Aorta (tissue), 5 donors: Measurements from ENCODE around the gene PLAAT4. TPM values are rescaled to one million over a fixed set of nuclear protein-coding genes. Genes with fewer than 3 reads are reported as not detected.
"Not testable (repeated sequence)": the region's sequence is repeated elsewhere in the genome, so short reads cannot be mapped to it uniquely, and the experiment has no call there.

Experiments
- ATAC-seq: fragments of 200-7000 bp; cut with Tn5 transposase; one replicate; pipeline ENCODE4 v1.9.1; 2022; ENCODE audit warnings: moderate library complexity; ENCODE audit not compliant: low FRiP score
- DNase-seq, 2 donors: peaks; one replicate each; pipeline ENCODE4 v3.0.0-alpha.2; 2020
- H3K27ac ChIP-seq, 2 donors: one replicate each; pipeline ENCODE4 v1.5.1; 2013; ENCODE audit warnings: low read length in 2 of 2, mild to moderate bottlenecking in 2 of 2, moderate library complexity in 2 of 2, control low read depth in 1 of 2, inconsistent platforms in 1 of 2, low read depth in 1 of 2
- H3K27me3 ChIP-seq, 2 donors: one replicate each; pipeline ENCODE4 v1.6.1; 2013; ENCODE audit warnings: control low read depth in 1 of 2, low read length in 1 of 2, mild to moderate bottlenecking in 1 of 2, moderate library complexity in 1 of 2; ENCODE audit not compliant: insufficient read depth in 2 of 2, control insufficient read depth in 1 of 2
- H3K36me3 ChIP-seq, 2 donors: one replicate each; pipeline ENCODE4 v1.6.1; 2013; ENCODE audit warnings: control low read depth in 1 of 2, low read length in 1 of 2, mild to moderate bottlenecking in 1 of 2; ENCODE audit not compliant: insufficient read depth in 2 of 2, control insufficient read depth in 1 of 2
- H3K4me1 ChIP-seq, 2 donors: one replicate each; pipeline ENCODE4 v1.6.1; 2013; ENCODE audit warnings: low read length in 2 of 2, control low read depth in 1 of 2, mild to moderate bottlenecking in 1 of 2, moderate library complexity in 1 of 2; ENCODE audit not compliant: insufficient read depth in 2 of 2, control insufficient read depth in 1 of 2
- H3K4me3 ChIP-seq, 2 donors: one replicate each; pipeline ENCODE4 v1.5.1; 2013; ENCODE audit warnings: low read length in 2 of 2, control low read depth in 1 of 2, mild to moderate bottlenecking in 1 of 2
- H3K9me3 ChIP-seq: one replicate; pipeline ENCODE4 v1.6.1; 2013; ENCODE audit warnings: mild to moderate bottlenecking, low read length; ENCODE audit not compliant: control insufficient read depth
- WGBS, 2 donors: extraction: QIAGEN DNeasy Blood & Tissue Kit; methylation state at CpG; one replicate each; pipeline ENCODE4 v1.1.7; 2013; 5-methylcytosine and 5-hydroxymethylcytosine counted together
- intact Hi-C, 2 donors: fragments of 100-400 bp; cut with DNase I; formaldehyde crosslinking; loops; one replicate each; pipeline versions ENCODE4 v1.14.2 to v1.15.0; 2022
- polyA plus RNA-seq, 2 donors: library from polyadenylated mRNA; stranded (reverse); fragments of 200-250 nt; gene quantifications; one replicate each; pipeline ENCODE4 v1.2.3, GENCODE V29; 2013
- total RNA-seq, 2 donors: library from RNA; stranded (reverse); fragmentation: NEBNext Ultra II Directional; extraction: Animal tissue kit (Norgen Biotek cat#: 25700); gene quantifications; one replicate each; pipeline ENCODE4 v1.2.1, GENCODE V29; 2021
- donor health status: healthy with polysubstance abuse.
- donor health status: Bipolar disorder and iron deficiency.
- donor health status: DM: no; HTN: no; CAD: no.
- donor health status: DM: no; HTN: no; CAD: no.
- donor health status: DM: yes; HTN: yes; CAD: no.

Gene PLAAT4
- total and polyA plus RNA-seq, 4 donors: 12.4 to 54.3 (median 36.5) TPM

GRCh38 chr11:63532117-63532516 is 4.5 kb upstream of the PLAAT4 start:
- no peaks in the 10 kb centered on the region for H3K36me3 ChIP-seq
- ATAC-seq (no peak), DNase-seq (no peak)
- WGBS, 2 donors: 87 to 92% methylated on average over 2 of the region's 2 CpGs
- H3K9me3 ChIP-seq: no peaks in the 10 kb centered on the region
- H3K4me3 ChIP-seq: no peak overlapping the region
- H3K4me1 ChIP-seq: no peaks in the 10 kb centered on the region
- intact Hi-C loops: no loop called here
- H3K27ac ChIP-seq: no peak overlapping the region
- H3K27me3 ChIP-seq: no peaks in the 10 kb centered on the region

- Histone ChIP-seq H3K27ac (no peak overlapping the region), H3K4me1 (no peaks in the 10 kb centered on the region), H3K9me3 (no peaks in the 10 kb centered on the region), H3K36me3 (no peaks in the 10 kb centered on the region), H3K4me3 (no peak overlapping the region), H3K27me3 (no peaks in the 10 kb centered on the region)
- intact Hi-C loops: no loop called here
- DNase-seq (no peak), ATAC-seq (no peak)
- WGBS, 2 donors: 83 to 87% methylated on average over 4 of the region's 4 CpGs
Observed at GRCh38 chr11:63532799-63533475, 3.7 kb upstream of the PLAAT4 start.

- WGBS, 2 donors: 90 to 94% methylated on average over 3 of the region's 3 CpGs
Observed at GRCh38 chr11:63534076-63534475, 2.5 kb upstream of the PLAAT4 start.

GRCh38 chr11:63534895-63535461 is 1.6 kb upstream of the PLAAT4 start:
- DNase-seq (no peak), ATAC-seq (no peak)
- H3K27ac ChIP-seq: no peak overlapping the region
- H3K27me3 ChIP-seq: no peaks in the 10 kb centered on the region
- H3K36me3 ChIP-seq: no peaks in the 10 kb centered on the region
- intact Hi-C loops: loop anchor here in 1 of 2 donors (5.0 kb wide), 3 partner anchors 37 to 77 kb away; partner anchors contain the start of genes PLAAT3 and PLAAT5
- H3K4me1 ChIP-seq: no peaks in the 10 kb centered on the region
- 90 to 93% methylated on average over 5 of the region's 5 CpGs for WGBS, 2 donors
- H3K4me3 ChIP-seq: no peak overlapping the region
- no peaks in the 10 kb centered on the region for H3K9me3 ChIP-seq

More at GRCh38 chr11:63534076-63534475, 2.5 kb upstream of the PLAAT4 start:
- Histone ChIP-seq H3K9me3 (no peaks in the 10 kb centered on the region), H3K27ac (no peak overlapping the region), H3K4me1 (no peaks in the 10 kb centered on the region), H3K4me3 (no peak overlapping the region), H3K27me3 (no peaks in the 10 kb centered on the region), H3K36me3 (no peaks in the 10 kb centered on the region)
- DNase-seq (peak in 1 of 2 donors; percentile 7), ATAC-seq (no peak)
- intact Hi-C loops: no loop called here

- no peak overlapping the region for H3K4me3 ChIP-seq
- ATAC-seq (no peak), DNase-seq (no peak)
- no peaks in the 10 kb centered on the region for H3K4me1 ChIP-seq
- 92 to 95% methylated on average over 1 of the region's 1 CpG for WGBS, 2 donors
- peak overlapping the region in 1 of 2 donors; percentile 8 for H3K27ac ChIP-seq
- no peaks in the 10 kb centered on the region for H3K9me3 ChIP-seq
- no peaks in the 10 kb centered on the region for H3K36me3 ChIP-seq
- intact Hi-C loops: loop anchor here in 1 of 2 donors (5.0 kb wide), 3 partner anchors 37 to 77 kb away; partner anchors contain the start of genes PLAAT3 and PLAAT5
- no peaks in the 10 kb centered on the region for H3K27me3 ChIP-seq
Observed at GRCh38 chr11:63535734-63536133, 874 bp upstream of the PLAAT4 start.

GRCh38 chr11:63537293-63538101 is 889 bp downstream of the PLAAT4 start:
- H3K27me3 ChIP-seq: no peaks in the 10 kb centered on the region
- H3K4me1 ChIP-seq: no peaks in the 10 kb centered on the region
- intact Hi-C loops: loop anchor here in 1 of 2 donors (5.0 kb wide), 3 partner anchors 35 to 75 kb away; partner anchors contain the start of genes PLAAT3 and PLAAT5
- 18 to 23% methylated on average over 7 to 8 of the region's 8 CpGs for WGBS, 2 donors
- peak overlapping the region; percentile 45 to 84 for H3K27ac ChIP-seq
- peak overlapping the region; percentile 36 to 55 for H3K4me3 ChIP-seq
- ATAC-seq (peak; percentile 90), DNase-seq (peak in 1 of 2 donors; percentile 87)
- no peaks in the 10 kb centered on the region for H3K9me3 ChIP-seq
- no peaks in the 10 kb centered on the region for H3K36me3 ChIP-seq

- H3K27ac ChIP-seq, intact Hi-C loops, H3K36me3 ChIP-seq, DNase-seq, H3K27me3 ChIP-seq, H3K9me3 ChIP-seq, H3K4me1 ChIP-seq, ATAC-seq, H3K4me3 ChIP-seq: not testable (repeated sequence)
- 80 to 81% methylated on average over 2 of the region's 2 CpGs for WGBS, 2 donors
Observed at GRCh38 chr11:63542506-63542905, 5.9 kb downstream of the PLAAT4 start.

GRCh38 chr11:63543711-63544110 is 7.1 kb downstream of the PLAAT4 start:
- Histone ChIP-seq H3K4me3 (no peak overlapping the region), H3K27me3 (no peaks in the 10 kb centered on the region), H3K4me1 (no peaks in the 10 kb centered on the region), H3K9me3 (no peaks in the 10 kb centered on the region), H3K27ac (no peak overlapping the region), H3K36me3 (no peaks in the 10 kb centered on the region)
- intact Hi-C loops: no loop called here
- DNase-seq (no peak), ATAC-seq (no peak)
- WGBS, 2 donors: 93 to 94% methylated on average over 2 of the region's 2 CpGs
